GM12874 (cell line): ENCODE data around the gene PIM1.

ENCODE experiments used
- CTCF ChIP-seq: IDR thresholded peaks from 2 replicates; pipeline ENCODE4 v1.5.1; 2011; ENCODE audit warnings: low read depth, mild to moderate bottlenecking, control low read depth, low read length, moderate library complexity; ENCODE audit not compliant: insufficient read depth

The PIM1 gene

GRCh38 chr6:37169496-37170272, at the start of gene PIM1:
Gene PIM1 (plus strand): TSS chr6:37170152. CDS start chr6:37170576, 424 bp downstream.
- TF ChIP-seq CTCF: no peak

- no peak for TF ChIP-seq CTCF
These were observed 48.4 kb upstream of the PIM1 start for GRCh38 chr6:37121556-37121955.

- no peak for TF ChIP-seq CTCF
These were observed 47.1 kb upstream of the PIM1 start for GRCh38 chr6:37122861-37123260.

- no peak for TF ChIP-seq CTCF
These were observed 45.8 kb upstream of the PIM1 start for GRCh38 chr6:37123957-37124729.

- TF ChIP-seq CTCF: no peak
These were observed 44.0 kb upstream of the PIM1 start for GRCh38 chr6:37125774-37126492.

- no peak for TF ChIP-seq CTCF
These were observed 43.4 kb upstream of the PIM1 start for GRCh38 chr6:37126493-37126958.
